Hepatocyte (in vitro differentiated cells): ENCODE data around the gene NELL2. TPM values are rescaled to one million over a fixed set of nuclear protein-coding genes. Genes with fewer than 3 reads are reported as not detected.

Experiments
- DNase-seq: peaks from one replicate; pipeline ENCODE4 v3.0.0-alpha.2; 2016; ENCODE audit warnings: low spot score
- H2AFZ ChIP-seq: fragments of 200-600 bp; sonication (generic); 2 replicates; pipeline ENCODE4 v1.6.0; 2016; ENCODE audit warnings: antibody characterized with exemption, mild to moderate bottlenecking
- H3K27ac ChIP-seq: fragments of 200-600 bp; sonication (generic); 2 replicates; pipeline ENCODE4 v1.5.1; 2016; ENCODE audit warnings: mild to moderate bottlenecking
- H3K27me3 ChIP-seq: fragments of 200-600 bp; sonication (generic); 2 replicates; pipeline ENCODE4 v1.6.1; 2016
- H3K36me3 ChIP-seq: fragments of 200-600 bp; sonication (generic); replicated peaks from 2 replicates; pipeline ENCODE4 v1.5.1; 2016; ENCODE audit warnings: low read depth; ENCODE audit not compliant: insufficient read depth
- H3K4me1 ChIP-seq: fragments of 200-600 bp; sonication (generic); 2 replicates; pipeline ENCODE4 v1.5.1; 2016; ENCODE audit warnings: mild to moderate bottlenecking, moderate library complexity; ENCODE audit not compliant: insufficient read depth
- H3K4me2 ChIP-seq: fragments of 200-600 bp; sonication (generic); 2 replicates; pipeline ENCODE4 v1.6.0; 2016
- H3K4me3 ChIP-seq: fragments of 200-600 bp; sonication (generic); 2 replicates; pipeline ENCODE4 v1.5.1; 2016; ENCODE audit warnings: mild to moderate bottlenecking
- H3K79me2 ChIP-seq: fragments of 200-600 bp; sonication (generic); 2 replicates; pipeline ENCODE4 v1.6.0; 2017; ENCODE audit warnings: mild to moderate bottlenecking
- H3K9me2 ChIP-seq: fragments of 200-600 bp; sonication (generic); replicated peaks from 2 replicates; pipeline ENCODE4 v1.6.0; 2017; ENCODE audit warnings: mild to moderate bottlenecking; ENCODE audit not compliant: insufficient read depth
- H3K9me3 ChIP-seq: fragments of 200-600 bp; sonication (generic); 2 replicates; pipeline ENCODE4 v1.5.1; 2016; ENCODE audit warnings: low read depth, mild to moderate bottlenecking
- H4K20me1 ChIP-seq: fragments of 200-600 bp; sonication (generic); 2 replicates; pipeline ENCODE4 v1.6.0; 2016; ENCODE audit warnings: mild to moderate bottlenecking; ENCODE audit not compliant: insufficient read depth, poor library complexity, severe bottlenecking
- EZH2 ChIP-seq: fragments of 200-600 bp; sonication (generic); IDR thresholded peaks from 2 replicates; pipeline ENCODE4 v1.6.1; 2016; ENCODE audit warnings: antibody characterized with exemption, mild to moderate bottlenecking, borderline replicate concordance
- EZH2phosphoT487 ChIP-seq: fragments of 200-600 bp; sonication (generic); IDR thresholded peaks from one replicate; pipeline ENCODE4 v1.6.1; 2018; ENCODE audit warnings: antibody characterized with exemption, mild to moderate bottlenecking, low read depth, moderate library complexity; ENCODE audit not compliant: unreplicated experiment, severe bottlenecking
- WGBS: methylation state at CpG from one replicate; pipeline ENCODE4 v1.1.6; 2016; ENCODE audit warnings: low lambda C conversion rate; ENCODE audit errors: missing lambda C conversion rate; 5-methylcytosine and 5-hydroxymethylcytosine counted together
- polyA plus RNA-seq: library from polyadenylated mRNA; unstranded; fragments of >200 nt; fragmentation: Nextera tagmentation; extraction: Ambion mirVana; gene quantifications from 2 replicates; pipeline ENCODE4 v1.2.1, GENCODE V29; 2016
- total RNA-seq: library from RNA; depleted of rRNA; stranded (reverse); fragments of >200 nt; gene quantifications from 2 replicates; pipeline ENCODE4 v1.2.3, GENCODE V29; 2014
- TF ChIP-seq, protein P1 (sequence below): fragments of 200-600 bp; sonication (generic); IDR thresholded peaks from 2 replicates; pipeline ENCODE4 v1.5.1; 2016; ENCODE audit warnings: antibody characterized with exemption, mild to moderate bottlenecking; ENCODE audit not compliant: poor library complexity

NELL2 gene
- total and polyA plus RNA-seq, 2 experiments from 2014 or later = 7.4 to 31.3 TPM

- Histone ChIP-seq H3K4me2 (no peak overlapping the region), H3K27me3 (no peaks in the 10 kb centered on the region), H3K4me3 (no peak overlapping the region), H3K9me2 (no peaks in the 10 kb centered on the region), H3K27ac (no peak overlapping the region), H3K79me2 (no peaks in the 10 kb centered on the region), H2AFZ (no peak overlapping the region), H3K9me3 (no peaks in the 10 kb centered on the region), H3K4me1 (no peaks in the 10 kb centered on the region), H4K20me1 (no peaks in the 10 kb centered on the region), H3K36me3 (no peaks in the 10 kb centered on the region)
- TF ChIP-seq EZH2 = no peak
- TF ChIP-seq EZH2phosphoT487 = no peak
- TF ChIP-seq, protein P1, sequence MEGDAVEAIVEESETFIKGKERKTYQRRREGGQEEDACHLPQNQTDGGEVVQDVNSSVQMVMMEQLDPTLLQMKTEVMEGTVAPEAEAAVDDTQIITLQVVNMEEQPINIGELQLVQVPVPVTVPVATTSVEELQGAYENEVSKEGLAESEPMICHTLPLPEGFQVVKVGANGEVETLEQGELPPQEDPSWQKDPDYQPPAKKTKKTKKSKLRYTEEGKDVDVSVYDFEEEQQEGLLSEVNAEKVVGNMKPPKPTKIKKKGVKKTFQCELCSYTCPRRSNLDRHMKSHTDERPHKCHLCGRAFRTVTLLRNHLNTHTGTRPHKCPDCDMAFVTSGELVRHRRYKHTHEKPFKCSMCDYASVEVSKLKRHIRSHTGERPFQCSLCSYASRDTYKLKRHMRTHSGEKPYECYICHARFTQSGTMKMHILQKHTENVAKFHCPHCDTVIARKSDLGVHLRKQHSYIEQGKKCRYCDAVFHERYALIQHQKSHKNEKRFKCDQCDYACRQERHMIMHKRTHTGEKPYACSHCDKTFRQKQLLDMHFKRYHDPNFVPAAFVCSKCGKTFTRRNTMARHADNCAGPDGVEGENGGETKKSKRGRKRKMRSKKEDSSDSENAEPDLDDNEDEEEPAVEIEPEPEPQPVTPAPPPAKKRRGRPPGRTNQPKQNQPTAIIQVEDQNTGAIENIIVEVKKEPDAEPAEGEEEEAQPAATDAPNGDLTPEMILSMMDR = no peak
- 92% methylated on average over 5 of the region's 5 CpGs for WGBS
- no peak for DNase-seq
Measured at GRCh38 chr12:44550377-44550776, 325.7 kb downstream of the NELL2 start.

DNA sequence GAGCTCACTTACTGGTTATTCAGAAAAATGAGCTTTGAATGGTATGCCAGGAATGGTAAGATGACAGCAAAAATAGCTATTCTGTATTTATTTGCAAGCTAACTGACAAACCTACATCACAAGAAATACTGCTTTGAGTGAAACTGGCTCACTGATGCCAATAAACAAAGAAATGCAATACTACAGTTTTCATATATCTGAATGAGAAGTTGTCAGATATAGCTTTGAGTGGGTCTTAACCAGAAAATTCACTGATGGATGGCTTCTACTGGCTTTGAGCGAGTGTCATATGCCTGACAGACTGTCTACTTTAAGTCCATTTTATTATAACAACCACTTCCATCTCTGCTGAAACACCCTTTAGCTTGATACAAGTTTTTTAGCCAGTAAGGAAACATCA lies 330.1 kb downstream of the NELL2 start:
- H3K27me3 ChIP-seq = no peaks in the 10 kb centered on the region
- no peaks in the 10 kb centered on the region for H3K79me2 ChIP-seq
- H3K4me1 ChIP-seq = no peaks in the 10 kb centered on the region
- H3K4me3 ChIP-seq = no peak overlapping the region
- H3K9me3 ChIP-seq = no peaks in the 10 kb centered on the region
- H3K27ac ChIP-seq = no peak overlapping the region
- no peaks in the 10 kb centered on the region for H3K9me2 ChIP-seq
- TF ChIP-seq, protein P1 = no peak
- no peak for TF ChIP-seq EZH2phosphoT487
- TF ChIP-seq EZH2 = no peak
- no peaks in the 10 kb centered on the region for H4K20me1 ChIP-seq
- no peak overlapping the region for H2AFZ ChIP-seq
- no peak for DNase-seq
- H3K4me2 ChIP-seq = no peak overlapping the region
- no peaks in the 10 kb centered on the region for H3K36me3 ChIP-seq
- WGBS = 85% methylated on average over 1 of the region's 1 CpG

- no peak for DNase-seq
- 90% methylated on average over 3 of the region's 3 CpGs for whole genome bisulfite sequencing
- TF ChIP-seq EZH2 = no peak
- TF ChIP-seq, protein P1 = no peak
- no peak for TF ChIP-seq EZH2phosphoT487
- no peaks in the 10 kb centered on the region for H3K27me3 ChIP-seq
- H3K9me2 ChIP-seq = no peaks in the 10 kb centered on the region
- no peak overlapping the region for H3K4me2 ChIP-seq
- H3K36me3 ChIP-seq = no peaks in the 10 kb centered on the region
- H4K20me1 ChIP-seq = no peaks in the 10 kb centered on the region
- H3K4me3 ChIP-seq = no peak overlapping the region
- H3K9me3 ChIP-seq = no peaks in the 10 kb centered on the region
- H3K79me2 ChIP-seq = no peaks in the 10 kb centered on the region
- no peak overlapping the region for H2AFZ ChIP-seq
- no peak overlapping the region for H3K27ac ChIP-seq
- H3K4me1 ChIP-seq = no peaks in the 10 kb centered on the region
Measured at GRCh38 chr12:44544018-44544417, 332.1 kb downstream of the NELL2 start.

GRCh38 chr12:44542716-44543115 lies 333.4 kb downstream of the NELL2 start:
- 80% methylated on average over 1 of the region's 1 CpG for WGBS
- TF ChIP-seq, protein P1 = no peak
- TF ChIP-seq EZH2 = no peak
- TF ChIP-seq EZH2phosphoT487 = no peak
- Histone ChIP-seq H3K36me3 (no peaks in the 10 kb centered on the region), H3K4me3 (no peak overlapping the region), H3K4me1 (no peaks in the 10 kb centered on the region), H3K27me3 (no peaks in the 10 kb centered on the region), H3K9me3 (no peaks in the 10 kb centered on the region), H3K9me2 (no peaks in the 10 kb centered on the region), H4K20me1 (no peaks in the 10 kb centered on the region), H2AFZ (no peak overlapping the region), H3K79me2 (no peaks in the 10 kb centered on the region), H3K27ac (no peak overlapping the region), H3K4me2 (no peak overlapping the region)
- DNase-seq = no peak
